Measurements from ENCODE around the gene ST7. TPM values are rescaled to one million over a fixed set of nuclear protein-coding genes. Genes with fewer than 3 reads are reported as not detected.
"Not testable (repeated sequence)": the region's sequence is repeated elsewhere in the genome, so short reads cannot be mapped to it uniquely, and the experiment has no call there.

Gene ST7
- total and polyA plus RNA-seq, 2 experiments from 2014 or later = 31.2 to 38.5 TPM

GRCh38 chr7:116969371-116969902, 16.1 kb downstream of the ST7 start:
- Histone ChIP-seq H3K9me3 (ENCODE audit: low read depth) (no peaks in the 10 kb centered on the region), H3K4me1 (ENCODE audit: insufficient read depth) (no peaks in the 10 kb centered on the region), H3K9me2 (replicated peaks; ENCODE audit: insufficient read depth) (no peaks in the 10 kb centered on the region), H2AFZ (no peak overlapping the region), H3K27ac (no peak overlapping the region), H3K79me2 (peaks cover 73% of the 10 kb centered on the region), H3K27me3 (no peaks in the 10 kb centered on the region), H4K20me1 (ENCODE audit: insufficient read depth, poor library complexity, severe bottlenecking) (no peaks in the 10 kb centered on the region), H3K4me2 (no peak overlapping the region), H3K36me3 (replicated peaks; ENCODE audit: insufficient read depth, low read depth) (no peaks in the 10 kb centered on the region), H3K4me3 (no peak overlapping the region)
- no peak for DNase-seq (ENCODE audit: low spot score)
- WGBS (ENCODE audit: low lambda C conversion rate, missing lambda C conversion rate) = 94% methylated on average over 3 of the region's 3 CpGs
- no peak for TF ChIP-seq EZH2 (IDR thresholded peaks at IDR 0.05; ENCODE audit: borderline replicate concordance)
- no peak for TF ChIP-seq CTCF (IDR thresholded peaks at IDR 0.05; ENCODE audit: poor library complexity)
- no peak for TF ChIP-seq EZH2phosphoT487 (IDR thresholded peaks at IDR 0.05; ENCODE audit: low read depth, severe bottlenecking, unreplicated experiment)

- Histone ChIP-seq H3K27me3 (no peaks in the 10 kb centered on the region), H3K79me2 (peaks cover 68% of the 10 kb centered on the region), H3K9me2 (replicated peaks; ENCODE audit: insufficient read depth) (no peaks in the 10 kb centered on the region), H3K9me3 (ENCODE audit: low read depth) (no peaks in the 10 kb centered on the region), H3K4me1 (ENCODE audit: insufficient read depth) (no peaks in the 10 kb centered on the region), H3K36me3 (replicated peaks; ENCODE audit: insufficient read depth, low read depth) (no peaks in the 10 kb centered on the region), H3K27ac (no peak overlapping the region), H3K4me3 (no peak overlapping the region), H2AFZ (no peak overlapping the region), H4K20me1 (ENCODE audit: insufficient read depth, poor library complexity, severe bottlenecking) (no peaks in the 10 kb centered on the region), H3K4me2 (no peak overlapping the region)
- no peak for DNase-seq (ENCODE audit: low spot score)
- TF ChIP-seq CTCF (IDR thresholded peaks at IDR 0.05; ENCODE audit: poor library complexity) (no peak), EZH2phosphoT487 (IDR thresholded peaks at IDR 0.05; ENCODE audit: low read depth, severe bottlenecking, unreplicated experiment) (no peak), EZH2 (IDR thresholded peaks at IDR 0.05; ENCODE audit: borderline replicate concordance) (no peak)
- 74% methylated on average over 3 of the region's 3 CpGs for WGBS (ENCODE audit: low lambda C conversion rate, missing lambda C conversion rate)
Observed at GRCh38 chr7:116970238-116970910, 17.1 kb downstream of the ST7 start.

GRCh38 chr7:116971153-116971552, 17.9 kb downstream of the ST7 start:
- not testable (repeated sequence) for H4K20me1 ChIP-seq (ENCODE audit: insufficient read depth, poor library complexity, severe bottlenecking); H3K4me1 ChIP-seq (ENCODE audit: insufficient read depth); H3K9me3 ChIP-seq (ENCODE audit: low read depth); H3K4me2 ChIP-seq; H3K36me3 ChIP-seq (replicated peaks; ENCODE audit: insufficient read depth, low read depth); H3K4me3 ChIP-seq; DNase-seq (ENCODE audit: low spot score); H3K9me2 ChIP-seq (replicated peaks; ENCODE audit: insufficient read depth); H2AFZ ChIP-seq; H3K27me3 ChIP-seq; H3K27ac ChIP-seq
- peaks cover 64% of the 10 kb centered on the region for H3K79me2 ChIP-seq

- H3K27me3 ChIP-seq = no peaks in the 10 kb centered on the region
- TF ChIP-seq EZH2phosphoT487 (IDR thresholded peaks at IDR 0.05; ENCODE audit: low read depth, severe bottlenecking, unreplicated experiment) (no peak), EZH2 (IDR thresholded peaks at IDR 0.05; ENCODE audit: borderline replicate concordance) (no peak), CTCF (IDR thresholded peaks at IDR 0.05; ENCODE audit: poor library complexity) (no peak)
- no peaks in the 10 kb centered on the region for H3K9me3 ChIP-seq (ENCODE audit: low read depth)
- H3K9me2 ChIP-seq (replicated peaks; ENCODE audit: insufficient read depth) = no peaks in the 10 kb centered on the region
- H4K20me1 ChIP-seq (ENCODE audit: insufficient read depth, poor library complexity, severe bottlenecking) = no peaks in the 10 kb centered on the region
- H3K27ac ChIP-seq = no peak overlapping the region
- no peak for DNase-seq (ENCODE audit: low spot score)
- H3K4me3 ChIP-seq = no peak overlapping the region
- peaks cover 61% of the 10 kb centered on the region for H3K79me2 ChIP-seq
- no peak overlapping the region for H2AFZ ChIP-seq
- H3K36me3 ChIP-seq (replicated peaks; ENCODE audit: insufficient read depth, low read depth) = no peaks in the 10 kb centered on the region
- no peaks in the 10 kb centered on the region for H3K4me1 ChIP-seq (ENCODE audit: insufficient read depth)
- WGBS (ENCODE audit: low lambda C conversion rate, missing lambda C conversion rate) = 78% methylated on average over 4 of the region's 4 CpGs
- no peak overlapping the region for H3K4me2 ChIP-seq
Observed at GRCh38 chr7:116971869-116972268, 18.6 kb downstream of the ST7 start.

- not testable (repeated sequence) for H3K27me3 ChIP-seq; H3K9me2 ChIP-seq (replicated peaks; ENCODE audit: insufficient read depth); H3K27ac ChIP-seq; H2AFZ ChIP-seq; H4K20me1 ChIP-seq (ENCODE audit: insufficient read depth, poor library complexity, severe bottlenecking); H3K4me3 ChIP-seq; H3K36me3 ChIP-seq (replicated peaks; ENCODE audit: insufficient read depth, low read depth); DNase-seq (ENCODE audit: low spot score); H3K9me3 ChIP-seq (ENCODE audit: low read depth); H3K4me1 ChIP-seq (ENCODE audit: insufficient read depth); H3K4me2 ChIP-seq
- WGBS (ENCODE audit: low lambda C conversion rate, missing lambda C conversion rate) = 97% methylated on average over 3 of the region's 3 CpGs
- H3K79me2 ChIP-seq = peaks cover 41% of the 10 kb centered on the region
Observed at GRCh38 chr7:116975024-116975423, 21.7 kb downstream of the ST7 start.

Measured in hepatocyte (in vitro differentiated cells).